ENCODE results near the gene CCL1. TPM values are rescaled to one million over a fixed set of nuclear protein-coding genes. Genes with fewer than 3 reads are reported as not detected.

The CCL1 gene
- total RNA-seq, 1 experiment from 2014 or later, result not detected

DNA sequence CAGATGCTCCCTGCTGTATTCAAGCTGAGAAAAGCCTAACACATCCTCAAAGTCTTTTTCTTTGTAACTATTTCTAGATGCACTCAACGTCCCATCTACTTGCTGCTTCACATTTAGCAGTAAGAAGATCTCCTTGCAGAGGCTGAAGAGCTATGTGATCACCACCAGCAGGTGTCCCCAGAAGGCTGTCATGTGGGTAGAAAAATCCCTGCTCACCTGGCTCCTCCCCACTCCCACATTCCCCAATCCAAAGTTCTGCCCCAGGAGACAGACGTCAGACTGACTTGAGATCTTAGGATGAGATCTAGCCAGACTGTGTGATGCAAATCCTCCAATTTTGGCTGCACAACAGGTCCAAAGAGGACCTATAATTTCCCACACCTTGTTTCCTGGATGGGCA lies 5.6 kb downstream of the CCL1 start:
- Histone ChIP-seq H3K79me2 (ENCODE audit: low read depth) (no peaks in the 10 kb centered on the region), H3F3A (ENCODE audit: insufficient read depth, low read depth) (no peaks in the 10 kb centered on the region), H3K27ac (no peak overlapping the region), H3K9me3 (ENCODE audit: insufficient read depth, low read depth) (no peaks in the 10 kb centered on the region), H3K4me3 (no peak overlapping the region), H3K27me3 (ENCODE audit: insufficient read depth, low read depth) (no peaks in the 10 kb centered on the region), H3K4me1 (replicated peaks; ENCODE audit: insufficient read depth) (no peaks in the 10 kb centered on the region), H3K9me2 (ENCODE audit: insufficient read depth) (no peaks in the 10 kb centered on the region; the same call in 1 of the 2 replicates), H3K36me3 (ENCODE audit: low read depth) (no peaks in the 10 kb centered on the region), H3K4me2 (no peak overlapping the region), H2AFZ (no peak overlapping the region), H4K20me1 (ENCODE audit: insufficient read depth) (no peaks in the 10 kb centered on the region)
- DNase-seq, result no peak
- ChIA-PET POLR2A (ENCODE audit: unreplicated experiment) (no interaction called here), CTCF (no interaction called here)
- no TSS peak for BruUV-seq (replicated peaks)
- TF ChIP-seq EZH2 (IDR thresholded peaks at IDR 0.05; ENCODE audit: low read depth), result no peak
- TF ChIP-seq, protein P1, sequence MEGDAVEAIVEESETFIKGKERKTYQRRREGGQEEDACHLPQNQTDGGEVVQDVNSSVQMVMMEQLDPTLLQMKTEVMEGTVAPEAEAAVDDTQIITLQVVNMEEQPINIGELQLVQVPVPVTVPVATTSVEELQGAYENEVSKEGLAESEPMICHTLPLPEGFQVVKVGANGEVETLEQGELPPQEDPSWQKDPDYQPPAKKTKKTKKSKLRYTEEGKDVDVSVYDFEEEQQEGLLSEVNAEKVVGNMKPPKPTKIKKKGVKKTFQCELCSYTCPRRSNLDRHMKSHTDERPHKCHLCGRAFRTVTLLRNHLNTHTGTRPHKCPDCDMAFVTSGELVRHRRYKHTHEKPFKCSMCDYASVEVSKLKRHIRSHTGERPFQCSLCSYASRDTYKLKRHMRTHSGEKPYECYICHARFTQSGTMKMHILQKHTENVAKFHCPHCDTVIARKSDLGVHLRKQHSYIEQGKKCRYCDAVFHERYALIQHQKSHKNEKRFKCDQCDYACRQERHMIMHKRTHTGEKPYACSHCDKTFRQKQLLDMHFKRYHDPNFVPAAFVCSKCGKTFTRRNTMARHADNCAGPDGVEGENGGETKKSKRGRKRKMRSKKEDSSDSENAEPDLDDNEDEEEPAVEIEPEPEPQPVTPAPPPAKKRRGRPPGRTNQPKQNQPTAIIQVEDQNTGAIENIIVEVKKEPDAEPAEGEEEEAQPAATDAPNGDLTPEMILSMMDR (conservative IDR thresholded peaks at IDR 0.05), result no peak
- intact Hi-C loops (cut with micrococcal nuclease; ENCODE audit: unreplicated experiment), result no loop called here

DNA sequence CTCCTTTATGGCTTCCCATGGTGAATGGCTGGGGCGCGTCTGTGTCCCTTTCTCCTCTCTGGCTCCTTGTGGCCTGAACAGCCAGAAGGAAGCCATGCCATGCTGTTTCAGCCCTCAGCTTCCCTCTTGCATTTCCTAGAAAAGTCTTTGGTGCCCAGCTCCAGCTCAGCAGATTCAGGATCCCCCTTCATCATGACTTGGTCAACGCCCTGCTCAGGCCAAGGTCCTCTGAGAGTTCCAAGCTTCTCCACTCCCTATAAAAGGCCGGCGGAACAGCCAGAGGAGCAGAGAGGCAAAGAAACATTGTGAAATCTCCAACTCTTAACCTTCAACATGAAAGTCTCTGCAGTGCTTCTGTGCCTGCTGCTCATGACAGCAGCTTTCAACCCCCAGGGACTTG lies 6.8 kb downstream of the CCL1 start, which contains the start of gene CCL13:
Gene CCL13, plus strand, starts transcription at position 287 of the 400 bp plus-strand sequence. Its CDS starts 47 bp downstream, at position 334.
- Histone ChIP-seq H3K9me2 (ENCODE audit: insufficient read depth) (no peaks in the 10 kb centered on the region; the same call in 1 of the 2 replicates), H3K27me3 (ENCODE audit: insufficient read depth, low read depth) (no peaks in the 10 kb centered on the region), H3F3A (ENCODE audit: insufficient read depth, low read depth) (no peaks in the 10 kb centered on the region), H2AFZ (no peak within 1 kb of the TSS), H3K4me2 (no peak within 1 kb of the TSS), H3K36me3 (ENCODE audit: low read depth) (no peaks in the 10 kb centered on the region), H4K20me1 (ENCODE audit: insufficient read depth) (no peaks in the 10 kb centered on the region), H3K4me3 (no peak within 1 kb of the TSS), H3K79me2 (ENCODE audit: low read depth) (no peaks in the 10 kb centered on the region), H3K27ac (no peak within 1 kb of the TSS), H3K9me3 (ENCODE audit: insufficient read depth, low read depth) (no peaks in the 10 kb centered on the region), H3K4me1 (replicated peaks; ENCODE audit: insufficient read depth) (no peaks in the 10 kb centered on the region)
- TF ChIP-seq EZH2 (IDR thresholded peaks at IDR 0.05; ENCODE audit: low read depth), result no peak
- TF ChIP-seq, protein P1 (conservative IDR thresholded peaks at IDR 0.05), result no peak
- CTCF ChIA-PET, result no interaction called here
- intact Hi-C loops (cut with micrococcal nuclease; ENCODE audit: unreplicated experiment), result no loop called here
- BruUV-seq (replicated peaks), result no TSS peak
- POLR2A ChIA-PET (ENCODE audit: unreplicated experiment), result no interaction called here
- DNase-seq, result no peak

DNA sequence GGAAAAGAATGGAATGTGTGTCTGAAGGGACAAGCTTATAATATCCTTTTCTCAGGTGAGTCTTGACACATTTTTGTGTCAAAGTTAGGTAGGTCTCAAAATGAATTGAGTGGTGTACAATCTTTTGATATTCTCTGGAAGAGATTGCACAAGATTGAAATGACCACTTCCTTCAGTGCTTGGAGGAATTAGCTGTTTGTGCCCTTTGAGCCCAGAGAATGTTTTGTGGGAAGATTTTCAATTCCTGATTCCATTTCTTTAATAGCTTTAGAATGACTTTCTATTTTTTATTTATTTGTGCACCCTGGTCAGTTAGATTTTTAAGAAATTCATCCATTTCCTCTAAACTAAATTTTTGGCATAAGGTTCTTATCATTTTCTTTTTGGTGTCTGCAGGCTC lies 8.4 kb downstream of the CCL1 start:
- intact Hi-C loops (cut with micrococcal nuclease; ENCODE audit: unreplicated experiment), result no loop called here
- POLR2A ChIA-PET (ENCODE audit: unreplicated experiment), result no interaction called here
- Histone ChIP-seq H2AFZ (no peak overlapping the region), H3K79me2 (ENCODE audit: low read depth) (no peaks in the 10 kb centered on the region), H3K4me2 (no peak overlapping the region), H4K20me1 (ENCODE audit: insufficient read depth) (no peaks in the 10 kb centered on the region), H3K9me2 (ENCODE audit: insufficient read depth) (no peaks in the 10 kb centered on the region; the same call in 1 of the 2 replicates), H3K9me3 (ENCODE audit: insufficient read depth, low read depth) (no peaks in the 10 kb centered on the region), H3F3A (ENCODE audit: insufficient read depth, low read depth) (no peaks in the 10 kb centered on the region), H3K27ac (no peak overlapping the region), H3K4me3 (no peak overlapping the region), H3K27me3 (ENCODE audit: insufficient read depth, low read depth) (no peaks in the 10 kb centered on the region), H3K4me1 (replicated peaks; ENCODE audit: insufficient read depth) (no peaks in the 10 kb centered on the region), H3K36me3 (ENCODE audit: low read depth) (no peaks in the 10 kb centered on the region)
- CTCF ChIA-PET, result no interaction called here
- DNase-seq, result no peak
- BruUV-seq (replicated peaks), result no TSS peak
- TF ChIP-seq, protein P1 (conservative IDR thresholded peaks at IDR 0.05), result no peak
- TF ChIP-seq EZH2 (IDR thresholded peaks at IDR 0.05; ENCODE audit: low read depth), result no peak
